PC-3 (cell line): ENCODE data around the gene NLRP3. TPM values are rescaled to one million over a fixed set of nuclear protein-coding genes. Genes with fewer than 3 reads are reported as not detected.

ENCODE experiments used
- ATAC-seq: fragments of 200-7000 bp; cut with Tn5 transposase; 2 replicates; pipeline ENCODE4 v1.9.1; 2020; ENCODE audit warnings: mild to moderate bottlenecking, moderate library complexity
- BruUV-seq: library from RNA; stranded (reverse); fragments of 400-500 nt; replicated peaks from 2 replicates; lab custom pipeline; 2021; lab: Mats Ljungman, UMichigan
- CTCF ChIA-PET: fragments of 300-600 bp; sonication (Branson Sonifier 250); formaldehyde crosslinking; loops from one replicate; lab custom pipeline; 2022; ENCODE audit warnings: antibody characterized with exemption; lab: Charles Lee
- POLR2A ChIA-PET: fragments of 300-600 bp; sonication (Branson Sonifier 250); formaldehyde crosslinking; loops from one replicate; lab custom pipeline; 2022; ENCODE audit warnings: antibody characterized with exemption; ENCODE audit not compliant: unreplicated experiment; lab: Charles Lee
- DNase-seq: peaks from one replicate; pipeline ENCODE4 v3.0.0-alpha.2; 2015
- H2AFZ ChIP-seq: fragments of 300-600 bp; sonication (generic); 2 replicates; pipeline ENCODE4 v1.6.0; 2016; ENCODE audit warnings: antibody characterized with exemption, low read length
- H3F3A ChIP-seq: fragments of 300-600 bp; sonication (generic); one replicate; pipeline ENCODE4 v1.6.0; 2017; ENCODE audit warnings: antibody characterized with exemption, low read length, control low read depth, mild to moderate bottlenecking; ENCODE audit not compliant: unreplicated experiment
- H3K27ac ChIP-seq: fragments of 300-600 bp; sonication (generic); 2 replicates; pipeline ENCODE4 v1.5.1; 2016; ENCODE audit warnings: mild to moderate bottlenecking, low read length
- H3K27me3 ChIP-seq: fragments of 300-600 bp; sonication (generic); 2 replicates; pipeline ENCODE4 v1.6.1; 2016; ENCODE audit warnings: low read length, mixed read lengths
- H3K36me3 ChIP-seq: fragments of 300-600 bp; sonication (generic); 2 replicates; pipeline ENCODE4 v1.6.1; 2016; ENCODE audit warnings: low read depth, mixed run types, low read length, mixed read lengths
- H3K4me1 ChIP-seq: fragments of 300-600 bp; sonication (generic); 2 replicates; pipeline ENCODE4 v1.5.1; 2016; ENCODE audit warnings: low read length; ENCODE audit not compliant: insufficient read depth
- H3K4me2 ChIP-seq: fragments of 300-600 bp; sonication (generic); 2 replicates; pipeline ENCODE4 v1.6.0; 2016; ENCODE audit warnings: low read length
- H3K4me3 ChIP-seq: fragments of 300-600 bp; sonication (generic); 2 replicates; pipeline ENCODE4 v1.5.1; 2016; ENCODE audit warnings: mild to moderate bottlenecking, low read length, mixed read lengths
- H3K79me2 ChIP-seq: fragments of 300-600 bp; sonication (generic); 2 replicates; pipeline ENCODE4 v1.6.1; 2017; ENCODE audit warnings: low read length, mixed read lengths
- H3K9ac ChIP-seq: fragments of 300-600 bp; sonication (generic); 2 replicates; pipeline ENCODE4 v1.6.0; 2016; ENCODE audit warnings: mild to moderate bottlenecking, low read length
- H3K9me2 ChIP-seq: fragments of 300-600 bp; sonication (generic); replicated peaks from 2 replicates; pipeline ENCODE4 v1.6.1; 2016; ENCODE audit warnings: mixed run types, low read length, mixed read lengths
- H3K9me3 ChIP-seq: fragments of 300-600 bp; sonication (generic); 2 replicates; pipeline ENCODE4 v1.6.1; 2016; ENCODE audit warnings: low read length, mixed read lengths
- H4K20me1 ChIP-seq: fragments of 300-600 bp; sonication (generic); 2 replicates; pipeline ENCODE4 v1.6.1; 2016; ENCODE audit warnings: low read length, mixed read lengths
- EZH2 ChIP-seq: fragments of 300-600 bp; sonication (generic); IDR thresholded peaks from one replicate; pipeline ENCODE4 v1.6.1; 2017; ENCODE audit warnings: antibody characterized with exemption, mild to moderate bottlenecking, low read length; ENCODE audit not compliant: unreplicated experiment
- EZH2phosphoT487 ChIP-seq: fragments of 300-600 bp; sonication (generic); IDR thresholded peaks from 2 replicates; pipeline ENCODE4 v1.6.1; 2018; ENCODE audit warnings: mild to moderate bottlenecking, antibody characterized with exemption, low read length, borderline replicate concordance
- intact Hi-C: fragments of 100-400 bp; cut with micrococcal nuclease; formaldehyde crosslinking; loops from 2 replicates; pipeline ENCODE4 v1.9.0; 2023
- total RNA-seq: library from RNA; depleted of rRNA; stranded (reverse); fragments of >200 nt; gene quantifications from 2 replicates; pipeline ENCODE4 v1.2.3, GENCODE V29; 2014
- TF ChIP-seq, protein P1 (sequence below): fragments of 300-600 bp; sonication (generic); conservative IDR thresholded peaks from 2 replicates; pipeline ENCODE4 v1.5.1; 2017; ENCODE audit warnings: antibody characterized with exemption, low read depth, mild to moderate bottlenecking, low read length

Gene NLRP3
- total RNA-seq, 1 experiment from 2014 or later = 0.40 TPM

DNA sequence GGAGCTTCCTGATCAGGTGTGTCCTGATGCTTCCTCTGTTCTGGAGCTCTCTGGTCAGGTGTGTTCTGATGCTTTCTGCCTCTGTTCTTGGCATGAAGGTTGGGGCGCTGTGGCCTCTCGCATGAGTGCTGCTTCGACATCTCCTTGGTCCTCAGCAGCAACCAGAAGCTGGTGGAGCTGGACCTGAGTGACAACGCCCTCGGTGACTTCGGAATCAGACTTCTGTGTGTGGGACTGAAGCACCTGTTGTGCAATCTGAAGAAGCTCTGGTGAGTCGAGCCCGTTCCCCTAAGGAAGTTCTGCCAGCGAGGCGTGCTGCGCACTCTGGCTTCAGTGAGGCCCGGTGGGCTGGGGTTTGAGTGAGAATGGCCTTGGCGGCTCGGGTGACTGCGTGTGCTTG is 18.0 kb downstream of the NLRP3 start:
- no peak overlapping the region for H3K9ac ChIP-seq
- H2AFZ ChIP-seq = no peak overlapping the region
- TF ChIP-seq, protein P1, sequence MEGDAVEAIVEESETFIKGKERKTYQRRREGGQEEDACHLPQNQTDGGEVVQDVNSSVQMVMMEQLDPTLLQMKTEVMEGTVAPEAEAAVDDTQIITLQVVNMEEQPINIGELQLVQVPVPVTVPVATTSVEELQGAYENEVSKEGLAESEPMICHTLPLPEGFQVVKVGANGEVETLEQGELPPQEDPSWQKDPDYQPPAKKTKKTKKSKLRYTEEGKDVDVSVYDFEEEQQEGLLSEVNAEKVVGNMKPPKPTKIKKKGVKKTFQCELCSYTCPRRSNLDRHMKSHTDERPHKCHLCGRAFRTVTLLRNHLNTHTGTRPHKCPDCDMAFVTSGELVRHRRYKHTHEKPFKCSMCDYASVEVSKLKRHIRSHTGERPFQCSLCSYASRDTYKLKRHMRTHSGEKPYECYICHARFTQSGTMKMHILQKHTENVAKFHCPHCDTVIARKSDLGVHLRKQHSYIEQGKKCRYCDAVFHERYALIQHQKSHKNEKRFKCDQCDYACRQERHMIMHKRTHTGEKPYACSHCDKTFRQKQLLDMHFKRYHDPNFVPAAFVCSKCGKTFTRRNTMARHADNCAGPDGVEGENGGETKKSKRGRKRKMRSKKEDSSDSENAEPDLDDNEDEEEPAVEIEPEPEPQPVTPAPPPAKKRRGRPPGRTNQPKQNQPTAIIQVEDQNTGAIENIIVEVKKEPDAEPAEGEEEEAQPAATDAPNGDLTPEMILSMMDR = no peak
- no peak for TF ChIP-seq EZH2phosphoT487
- no peak for TF ChIP-seq EZH2
- H3K9me3 ChIP-seq = no peaks in the 10 kb centered on the region
- H3K4me3 ChIP-seq = no peak overlapping the region
- ATAC-seq = no peak
- H3K27me3 ChIP-seq = peaks cover 43% of the 10 kb centered on the region
- H3K79me2 ChIP-seq = no peaks in the 10 kb centered on the region
- POLR2A ChIA-PET = no interaction called here
- no peaks in the 10 kb centered on the region for H3F3A ChIP-seq
- no peaks in the 10 kb centered on the region for H4K20me1 ChIP-seq
- CTCF ChIA-PET = no interaction called here
- no peaks in the 10 kb centered on the region for H3K9me2 ChIP-seq
- no peaks in the 10 kb centered on the region for H3K36me3 ChIP-seq
- intact Hi-C loops = no loop called here
- H3K4me2 ChIP-seq = no peak overlapping the region
- 0 out of 2 replicates have a peak, but pooled peaks cover 4% of the 10 kb centered on the region for H3K4me1 ChIP-seq
- no peak for DNase-seq
- no TSS peak for BruUV-seq
- H3K27ac ChIP-seq = no peak overlapping the region

DNA sequence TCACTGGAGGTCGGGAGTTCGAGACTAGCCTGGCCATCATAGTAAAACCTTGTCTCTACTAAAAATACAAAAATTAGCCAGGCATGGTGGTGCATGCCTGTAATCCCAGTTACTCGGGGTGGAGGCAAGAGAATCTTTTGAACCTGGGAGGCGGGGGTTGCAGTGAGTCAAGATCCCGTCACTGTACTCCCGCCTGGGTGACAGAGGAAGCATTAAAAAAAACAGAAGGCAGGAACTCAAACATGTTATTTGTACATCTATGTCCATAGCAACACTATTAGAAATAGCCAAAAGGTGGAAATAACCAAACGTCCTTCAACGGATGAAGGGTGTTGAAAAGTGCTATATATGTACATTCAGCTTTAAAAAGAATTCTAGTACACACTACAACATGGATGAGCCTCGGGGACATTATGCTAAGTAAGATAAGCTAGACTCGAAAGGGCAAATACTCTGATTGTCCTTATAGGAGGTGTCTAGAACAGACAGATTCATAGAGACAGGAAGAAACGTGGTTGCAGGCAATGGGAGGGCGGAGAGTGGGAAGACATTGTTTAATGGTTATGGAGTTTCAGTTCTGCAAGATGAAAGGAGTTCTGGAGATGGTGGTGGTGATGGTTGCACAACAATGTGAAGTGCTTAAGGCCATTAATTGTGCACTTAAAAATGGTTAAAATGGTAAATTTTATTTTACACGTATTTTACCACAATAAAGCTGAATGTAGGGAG is 19.2 kb downstream of the NLRP3 start:
- TF ChIP-seq, protein P1 = no peak
- TF ChIP-seq EZH2 = no peak
- TF ChIP-seq EZH2phosphoT487 = no peak
- Histone ChIP-seq H3K9me3 (no peaks in the 10 kb centered on the region), H3F3A (no peaks in the 10 kb centered on the region), H3K9ac (no peak overlapping the region), H3K4me1 (0 out of 2 replicates have a peak, but pooled peaks cover 4% of the 10 kb centered on the region), H3K9me2 (no peaks in the 10 kb centered on the region), H3K4me2 (no peak overlapping the region), H3K79me2 (no peaks in the 10 kb centered on the region), H3K27me3 (peaks cover 40% of the 10 kb centered on the region), H2AFZ (no peak overlapping the region), H4K20me1 (no peaks in the 10 kb centered on the region), H3K36me3 (no peaks in the 10 kb centered on the region), H3K4me3 (no peak overlapping the region), H3K27ac (no peak overlapping the region)
- ChIA-PET POLR2A (no interaction called here), CTCF (no interaction called here)
- DNase-seq (peak; percentile 47), ATAC-seq (peak; percentile 61)
- BruUV-seq = no TSS peak
- intact Hi-C loops = no loop called here

- CTCF ChIA-PET = no interaction called here
- no peak overlapping the region for H3K9ac ChIP-seq
- H3K9me2 ChIP-seq = no peaks in the 10 kb centered on the region
- ATAC-seq (no peak), DNase-seq (no peak)
- BruUV-seq = no TSS peak
- H3K4me3 ChIP-seq = no peak overlapping the region
- 0 out of 2 replicates have a peak, but pooled peaks cover 4% of the 10 kb centered on the region for H3K4me1 ChIP-seq
- H3K79me2 ChIP-seq = no peaks in the 10 kb centered on the region
- POLR2A ChIA-PET = no interaction called here
- H3K9me3 ChIP-seq = no peaks in the 10 kb centered on the region
- H3K27me3 ChIP-seq = peaks cover 38% of the 10 kb centered on the region
- intact Hi-C loops = no loop called here
- H3K36me3 ChIP-seq = no peaks in the 10 kb centered on the region
- no peaks in the 10 kb centered on the region for H3F3A ChIP-seq
- no peak overlapping the region for H3K27ac ChIP-seq
- TF ChIP-seq EZH2 (no peak), EZH2phosphoT487 (no peak)
- TF ChIP-seq, protein P1 = no peak
- H2AFZ ChIP-seq = no peak overlapping the region
- no peak overlapping the region for H3K4me2 ChIP-seq
- H4K20me1 ChIP-seq = no peaks in the 10 kb centered on the region
Observed at GRCh38 chr1:247435759-247436147, 19.8 kb downstream of the NLRP3 start.
